Loucy (cell line): ENCODE results near the gene CD151.

Experiments used
- H2AFZ ChIP-seq: fragments of 200-600 bp; sonication (generic); 2 replicates; pipeline ENCODE4 v1.6.0; 2016; ENCODE audit warnings: antibody characterized with exemption, mild to moderate bottlenecking, low read length, moderate library complexity
- H3F3A ChIP-seq: fragments of 200-600 bp; 2 replicates; pipeline ENCODE4 v1.6.0; 2016; ENCODE audit warnings: antibody characterized with exemption, low read depth, mild to moderate bottlenecking
- H3K27me3 ChIP-seq: fragments of 200-600 bp; sonication (generic); 2 replicates; pipeline ENCODE4 v1.6.1; 2014; ENCODE audit warnings: low read length, mild to moderate bottlenecking; ENCODE audit not compliant: insufficient read depth, poor library complexity, severe bottlenecking
- H3K36me3 ChIP-seq: fragments of 200-600 bp; sonication (generic); 2 replicates; pipeline ENCODE4 v1.6.1; 2016; ENCODE audit warnings: low read length; ENCODE audit not compliant: insufficient read depth
- H3K4me1 ChIP-seq: fragments of 200-600 bp; sonication (generic); 2 replicates; pipeline ENCODE4 v1.5.1; 2014; ENCODE audit warnings: low read length, mild to moderate bottlenecking; ENCODE audit not compliant: insufficient read depth, poor library complexity, severe bottlenecking
- H3K4me2 ChIP-seq: fragments of 200-600 bp; sonication (generic); 2 replicates; pipeline ENCODE4 v1.6.0; 2014; ENCODE audit warnings: antibody characterized with exemption, low read length, low read depth, mild to moderate bottlenecking; ENCODE audit not compliant: poor library complexity, severe bottlenecking
- H3K4me3 ChIP-seq: fragments of 200-600 bp; sonication (generic); 2 replicates; pipeline ENCODE4 v1.5.1; 2014; ENCODE audit warnings: low read length, mild to moderate bottlenecking, mixed read lengths; ENCODE audit not compliant: poor library complexity, severe bottlenecking
- H3K79me2 ChIP-seq: fragments of 200-600 bp; sonication (generic); 2 replicates; pipeline ENCODE4 v1.6.1; 2014; ENCODE audit warnings: low read length; ENCODE audit not compliant: insufficient read depth
- H3K9ac ChIP-seq: fragments of 200-600 bp; sonication (generic); 2 replicates; pipeline ENCODE4 v1.6.0; 2014; ENCODE audit warnings: mild to moderate bottlenecking, low read depth, low read length, moderate library complexity; ENCODE audit not compliant: poor library complexity, severe bottlenecking
- H3K9me2 ChIP-seq: fragments of 200-600 bp; sonication (generic); replicated peaks from 2 replicates; pipeline ENCODE4 v1.6.1; 2016; ENCODE audit warnings: low read depth, low read length, mixed read lengths
- H3K9me3 ChIP-seq: fragments of 200-600 bp; sonication (generic); 2 replicates; pipeline ENCODE4 v1.6.1; 2014; ENCODE audit warnings: mild to moderate bottlenecking, antibody characterized with exemption, low read length, low read depth; ENCODE audit not compliant: insufficient read depth
- H4K20me1 ChIP-seq: fragments of 200-600 bp; sonication (generic); 2 replicates; pipeline ENCODE4 v1.6.0; 2014; ENCODE audit warnings: antibody characterized with exemption, low read length, mild to moderate bottlenecking; ENCODE audit not compliant: insufficient read depth, poor library complexity, severe bottlenecking
- CTCF ChIP-seq: fragments of 200-600 bp; sonication (generic); conservative IDR thresholded peaks from 2 replicates; pipeline ENCODE4 v1.5.1; 2014; ENCODE audit warnings: mild to moderate bottlenecking, antibody characterized with exemption, low read length
- EZH2phosphoT487 ChIP-seq: fragments of 200-600 bp; IDR thresholded peaks from 2 replicates; pipeline ENCODE4 v1.6.1; 2018; ENCODE audit warnings: antibody characterized with exemption, mild to moderate bottlenecking, moderate library complexity, borderline replicate concordance

The CD151 gene

GRCh38 chr11:828506-829175 is 4.1 kb upstream of the CD151 start:
- H3K27me3 ChIP-seq: no peaks in the 10 kb centered on the region

GRCh38 chr11:829176-829846 is 3.4 kb upstream of the CD151 start:
- Histone ChIP-seq H3K9me2 (no peaks in the 10 kb centered on the region), H3K4me1 (peaks cover 32% of the 10 kb centered on the region), H3K4me3 (no peak overlapping the region), H3K9ac (peak overlapping the region; percentile 88), H2AFZ (no peak overlapping the region), H3K79me2 (peaks cover 11% of the 10 kb centered on the region; the same call in 1 of the 2 replicates), H3K9me3 (no peaks in the 10 kb centered on the region), H3K4me2 (no peak overlapping the region), H4K20me1 (peaks cover 3% of the 10 kb centered on the region), H3K27me3 (no peaks in the 10 kb centered on the region), H3K36me3 (no peaks in the 10 kb centered on the region), H3F3A (no peaks in the 10 kb centered on the region)
- TF ChIP-seq CTCF (no peak), EZH2phosphoT487 (no peak)

More at GRCh38 chr11:828506-829175, 4.1 kb upstream of the CD151 start:
- H4K20me1 ChIP-seq: peaks cover 3% of the 10 kb centered on the region
- H3K4me3 ChIP-seq: peak overlapping the region; percentile 81
- no peak for TF ChIP-seq CTCF
- H3K9me3 ChIP-seq: no peaks in the 10 kb centered on the region
- H3K4me2 ChIP-seq: peak overlapping the region; percentile 92
- H3K79me2 ChIP-seq: peaks cover 9% of the 10 kb centered on the region; the same call in 1 of the 2 replicates
- no peaks in the 10 kb centered on the region for H3K9me2 ChIP-seq
- no peaks in the 10 kb centered on the region for H3F3A ChIP-seq
- peaks cover 28% of the 10 kb centered on the region for H3K4me1 ChIP-seq
- no peaks in the 10 kb centered on the region for H3K36me3 ChIP-seq
- H3K9ac ChIP-seq: peak overlapping the region; percentile 88
- no peak overlapping the region for H2AFZ ChIP-seq

GRCh38 chr11:829847-830294 is 2.9 kb upstream of the CD151 start:
- no peaks in the 10 kb centered on the region for H3K9me3 ChIP-seq
- no peak overlapping the region for H3K9ac ChIP-seq
- H2AFZ ChIP-seq: no peak overlapping the region
- peaks cover 11% of the 10 kb centered on the region; the same call in 1 of the 2 replicates for H3K79me2 ChIP-seq
- H3K4me3 ChIP-seq: no peak overlapping the region
- H3K36me3 ChIP-seq: no peaks in the 10 kb centered on the region
- no peaks in the 10 kb centered on the region for H3K9me2 ChIP-seq
- H3K4me1 ChIP-seq: peaks cover 38% of the 10 kb centered on the region
- no peaks in the 10 kb centered on the region for H3F3A ChIP-seq
- TF ChIP-seq EZH2phosphoT487 (no peak), CTCF (no peak)
- no peak overlapping the region for H3K4me2 ChIP-seq
- no peaks in the 10 kb centered on the region for H3K27me3 ChIP-seq
- peaks cover 3% of the 10 kb centered on the region for H4K20me1 ChIP-seq
